ENCODE results near the gene SLC34A3.

The SLC34A3 gene

DNA sequence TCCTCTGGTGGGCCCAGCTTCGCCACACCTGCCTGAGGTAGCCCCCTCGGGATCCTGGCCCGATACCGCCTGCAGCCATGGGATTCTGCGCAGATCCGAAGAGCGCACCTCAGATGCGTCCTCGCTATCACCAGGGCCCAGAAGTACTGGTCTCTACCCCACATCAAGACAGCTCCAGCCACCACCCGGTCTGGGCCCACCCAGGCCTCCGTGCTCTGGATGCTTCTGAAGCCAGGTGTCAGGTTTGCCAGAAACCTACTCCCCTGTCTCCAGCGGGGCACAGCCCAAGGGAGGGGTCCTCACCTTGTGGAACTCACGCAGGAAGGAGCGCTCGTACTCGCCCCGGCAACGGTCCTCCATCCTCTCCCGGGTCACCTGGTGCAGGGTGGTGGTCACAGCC lies 44.8 kb upstream of the SLC34A3 start:
- peaks cover 37% of the 10 kb centered on the region for H3K36me3 ChIP-seq (ENCODE audit: control insufficient read depth, insufficient read depth, low read length)

DNA sequence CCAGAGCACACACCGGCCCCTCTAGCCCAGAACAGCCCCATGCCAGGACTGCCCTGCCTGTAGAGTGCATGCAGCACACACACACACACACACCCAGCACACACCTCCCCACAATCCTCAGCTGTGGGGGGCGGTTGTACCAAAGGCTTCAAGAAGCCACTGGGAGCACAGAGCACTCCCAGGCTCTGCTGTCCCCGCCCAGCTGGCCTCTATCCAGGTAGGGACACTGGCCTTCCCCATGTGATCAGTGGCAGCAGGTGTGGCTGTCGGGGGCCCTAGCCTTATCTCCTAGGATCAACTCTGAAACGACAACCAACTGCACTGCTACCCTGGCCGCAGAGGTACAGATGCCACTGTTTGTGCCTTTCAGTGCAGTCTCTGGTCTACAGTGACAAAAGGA lies 44.3 kb upstream of the SLC34A3 start:
- no peak overlapping the region for H3K4me3 ChIP-seq (replicated peaks; ENCODE audit: low read depth, low read length)
- DNase-seq (ENCODE audit: extremely low read depth, insufficient read length), result no peak
- peaks cover 35% of the 10 kb centered on the region for H3K36me3 ChIP-seq (ENCODE audit: control insufficient read depth, insufficient read depth, low read length)
- TF ChIP-seq, protein P1, sequence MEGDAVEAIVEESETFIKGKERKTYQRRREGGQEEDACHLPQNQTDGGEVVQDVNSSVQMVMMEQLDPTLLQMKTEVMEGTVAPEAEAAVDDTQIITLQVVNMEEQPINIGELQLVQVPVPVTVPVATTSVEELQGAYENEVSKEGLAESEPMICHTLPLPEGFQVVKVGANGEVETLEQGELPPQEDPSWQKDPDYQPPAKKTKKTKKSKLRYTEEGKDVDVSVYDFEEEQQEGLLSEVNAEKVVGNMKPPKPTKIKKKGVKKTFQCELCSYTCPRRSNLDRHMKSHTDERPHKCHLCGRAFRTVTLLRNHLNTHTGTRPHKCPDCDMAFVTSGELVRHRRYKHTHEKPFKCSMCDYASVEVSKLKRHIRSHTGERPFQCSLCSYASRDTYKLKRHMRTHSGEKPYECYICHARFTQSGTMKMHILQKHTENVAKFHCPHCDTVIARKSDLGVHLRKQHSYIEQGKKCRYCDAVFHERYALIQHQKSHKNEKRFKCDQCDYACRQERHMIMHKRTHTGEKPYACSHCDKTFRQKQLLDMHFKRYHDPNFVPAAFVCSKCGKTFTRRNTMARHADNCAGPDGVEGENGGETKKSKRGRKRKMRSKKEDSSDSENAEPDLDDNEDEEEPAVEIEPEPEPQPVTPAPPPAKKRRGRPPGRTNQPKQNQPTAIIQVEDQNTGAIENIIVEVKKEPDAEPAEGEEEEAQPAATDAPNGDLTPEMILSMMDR (IDR thresholded peaks at IDR 0.05; ENCODE audit: insufficient read depth, low read length, poor library complexity, severe bottlenecking), result no peak
- H3K27me3 ChIP-seq (replicated peaks; ENCODE audit: control insufficient read depth, insufficient read depth, low read length), result no peaks in the 10 kb centered on the region

More for the DNA sequence above, 44.8 kb upstream of the SLC34A3 start:
- Histone ChIP-seq H3K4me3 (replicated peaks; ENCODE audit: low read depth, low read length) (no peak overlapping the region), H3K27me3 (replicated peaks; ENCODE audit: control insufficient read depth, insufficient read depth, low read length) (no peaks in the 10 kb centered on the region)
- no peak for DNase-seq (ENCODE audit: extremely low read depth, insufficient read length)
- TF ChIP-seq, protein P1 (IDR thresholded peaks at IDR 0.05; ENCODE audit: insufficient read depth, low read length, poor library complexity, severe bottlenecking), result no peak

DNA sequence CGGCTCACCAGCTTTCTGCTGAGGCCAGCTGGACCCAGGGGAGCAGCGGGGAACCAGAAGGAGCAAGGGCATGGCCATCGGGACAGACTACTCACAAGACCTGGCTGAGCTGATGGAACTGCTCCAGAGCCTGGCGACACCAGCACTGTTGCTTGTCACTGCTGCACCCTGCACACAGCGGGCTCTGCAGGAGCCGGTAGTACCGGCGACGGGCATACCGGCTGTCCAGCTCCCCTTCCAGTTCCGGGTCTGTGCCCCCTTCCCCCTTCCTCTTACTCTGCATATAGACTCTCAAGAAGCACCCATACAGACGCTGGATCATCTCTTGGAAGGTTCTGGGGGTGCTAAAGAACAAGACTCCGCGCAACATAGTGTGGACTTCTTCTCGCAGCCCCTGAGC lies 43.3 kb upstream of the SLC34A3 start:
- H3K4me3 ChIP-seq (replicated peaks; ENCODE audit: low read depth, low read length), result peak overlapping the region; percentile 96
- H3K27me3 ChIP-seq (replicated peaks; ENCODE audit: control insufficient read depth, insufficient read depth, low read length), result no peaks in the 10 kb centered on the region
- no peak for DNase-seq (ENCODE audit: extremely low read depth, insufficient read length)
- peaks cover 36% of the 10 kb centered on the region for H3K36me3 ChIP-seq (ENCODE audit: control insufficient read depth, insufficient read depth, low read length)
- TF ChIP-seq, protein P1 (IDR thresholded peaks at IDR 0.05; ENCODE audit: insufficient read depth, low read length, poor library complexity, severe bottlenecking), result no peak

DNA sequence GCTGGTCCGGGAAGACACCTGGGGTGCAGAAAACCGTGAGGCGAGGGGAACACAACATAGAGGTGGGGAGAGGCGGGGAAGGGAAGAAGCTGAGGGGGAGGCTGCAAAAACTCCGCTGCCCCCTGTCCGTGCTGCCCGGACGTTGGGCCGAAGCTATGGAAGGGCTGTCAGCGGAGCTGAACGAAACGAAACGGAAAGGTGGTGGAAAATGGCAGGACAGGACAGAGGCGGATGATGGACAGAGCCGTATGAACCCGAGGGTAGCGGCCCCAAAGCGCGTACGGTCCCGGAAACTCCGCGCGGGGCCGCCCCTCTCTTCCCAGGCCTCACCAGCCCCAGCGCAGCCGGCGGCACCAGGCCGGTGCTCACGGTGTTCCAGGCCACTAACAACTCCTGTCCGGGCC lies 42.6 kb upstream of the SLC34A3 start:
- peaks cover 30% of the 10 kb centered on the region for H3K36me3 ChIP-seq (ENCODE audit: control insufficient read depth, insufficient read depth, low read length)
- DNase-seq (ENCODE audit: extremely low read depth, insufficient read length), result no peak
- TF ChIP-seq, protein P1 (IDR thresholded peaks at IDR 0.05; ENCODE audit: insufficient read depth, low read length, poor library complexity, severe bottlenecking), result no peak

DNA sequence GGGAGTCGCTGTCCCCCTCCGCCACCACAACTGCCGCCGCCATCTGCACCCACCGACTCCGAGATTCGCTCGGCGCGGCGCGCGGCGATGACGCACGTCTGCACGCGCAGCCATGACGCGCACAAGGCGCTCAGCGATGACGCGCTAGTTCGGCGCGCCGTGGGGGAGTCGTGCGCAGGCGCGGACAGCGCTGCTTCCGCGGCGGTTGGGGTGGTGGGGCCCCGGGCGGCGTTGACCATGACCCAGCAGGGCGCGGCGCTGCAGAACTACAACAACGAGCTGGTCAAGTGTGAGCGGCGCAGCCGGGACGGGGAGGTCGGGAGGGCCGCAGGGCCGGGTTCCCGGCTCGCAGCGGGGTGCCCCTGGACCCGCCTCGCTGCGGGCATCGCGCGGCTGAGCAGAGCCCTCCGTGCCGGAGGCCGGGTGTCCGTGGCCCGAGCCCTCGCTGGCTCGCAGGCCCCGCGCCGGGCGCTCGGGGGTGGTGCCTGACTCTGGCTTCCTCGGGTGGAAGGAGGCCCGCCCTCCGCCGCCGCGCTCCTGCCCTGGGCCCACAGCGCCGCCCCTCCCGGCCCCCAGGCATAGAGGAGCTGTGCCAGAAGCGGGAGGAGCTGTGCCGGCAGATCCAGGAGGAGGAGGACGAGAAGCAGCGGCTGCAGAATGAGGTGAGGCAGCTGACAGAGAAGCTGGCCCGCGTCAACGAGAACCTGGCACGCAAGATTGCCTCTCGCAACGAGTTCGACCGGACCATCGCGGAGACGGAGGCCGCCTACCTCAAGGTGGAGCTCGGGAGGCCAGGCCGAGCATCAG lies 42.0 kb upstream of the SLC34A3 start, which contains the start of the genes ANAPC2 and SSNA1:
Gene ANAPC2 (minus strand): TSS at position 71 of the 807 bp plus-strand sequence. CDS start 28 bp downstream, at position 43.
Gene SSNA1 (plus strand): TSS at position 187 of the 807 bp plus-strand sequence. CDS start 51 bp downstream, at position 238.
- no peaks in the 10 kb centered on the region for H3K27me3 ChIP-seq (replicated peaks; ENCODE audit: control insufficient read depth, insufficient read depth, low read length)
- peak; percentile 98 for DNase-seq (ENCODE audit: extremely low read depth, insufficient read length)
- TF ChIP-seq, protein P1 (IDR thresholded peaks at IDR 0.05; ENCODE audit: insufficient read depth, low read length, poor library complexity, severe bottlenecking), result peak; percentile 72
- H3K4me3 ChIP-seq (replicated peaks; ENCODE audit: low read depth, low read length), result peak within 1 kb of the TSS; percentile 96
- peaks cover 25% of the 10 kb centered on the region for H3K36me3 ChIP-seq (ENCODE audit: control insufficient read depth, insufficient read depth, low read length)

More for the DNA sequence above, 42.6 kb upstream of the SLC34A3 start:
- no peaks in the 10 kb centered on the region for H3K27me3 ChIP-seq (replicated peaks; ENCODE audit: control insufficient read depth, insufficient read depth, low read length)
- peak overlapping the region; percentile 96 for H3K4me3 ChIP-seq (replicated peaks; ENCODE audit: low read depth, low read length)
